Measurements from ENCODE around the gene CAP2.
"Not testable (repeated sequence)": the region's sequence is repeated elsewhere in the genome, so short reads cannot be mapped to it uniquely, and the experiment has no call there.

CAP2 gene

GRCh38 chr6:17439243-17439993 is 46.0 kb downstream of the CAP2 start:
- no peak for DNase-seq (ENCODE audit: low read depth)

DNA sequence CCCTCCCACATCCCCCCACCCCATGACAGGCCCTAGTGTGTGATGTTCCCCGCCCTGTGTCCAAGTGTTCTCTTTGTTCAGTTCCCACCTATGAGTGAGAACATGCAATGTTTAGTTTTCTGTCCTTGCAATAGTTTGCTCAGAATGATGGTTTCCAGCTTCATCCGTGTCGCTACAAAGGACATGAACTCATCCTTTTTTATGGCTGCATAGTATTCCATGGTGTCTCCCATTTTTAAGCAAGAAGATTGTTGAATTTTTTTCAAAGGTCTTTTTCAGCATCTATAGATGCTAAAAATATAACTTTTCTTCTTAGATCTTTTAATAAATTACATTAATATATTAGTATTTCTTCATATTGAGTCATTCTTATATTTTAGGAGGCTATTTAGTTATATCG is 47.4 kb downstream of the CAP2 start:
- DNase-seq (ENCODE audit: low read depth), result not testable (repeated sequence)

DNA sequence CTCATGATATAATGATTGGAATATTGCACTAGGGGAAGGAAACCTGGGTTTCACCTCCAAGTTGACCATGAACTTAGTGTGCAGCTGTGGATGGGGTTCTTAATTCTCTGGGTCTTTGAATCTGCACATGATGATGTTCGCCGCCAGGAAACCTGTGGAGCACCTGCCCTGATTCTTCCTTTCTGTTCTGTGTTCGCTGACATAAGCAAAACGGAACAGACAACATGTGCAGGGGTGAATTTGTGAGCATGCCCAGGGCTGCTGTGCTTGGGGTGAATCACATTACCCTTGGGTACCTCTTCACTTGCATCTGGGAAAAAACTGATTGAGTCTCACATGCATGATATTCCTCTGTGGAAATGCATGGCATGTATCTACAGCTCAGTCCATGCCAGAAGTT is 48.8 kb downstream of the CAP2 start:
- DNase-seq (ENCODE audit: low read depth), result no peak

DNA sequence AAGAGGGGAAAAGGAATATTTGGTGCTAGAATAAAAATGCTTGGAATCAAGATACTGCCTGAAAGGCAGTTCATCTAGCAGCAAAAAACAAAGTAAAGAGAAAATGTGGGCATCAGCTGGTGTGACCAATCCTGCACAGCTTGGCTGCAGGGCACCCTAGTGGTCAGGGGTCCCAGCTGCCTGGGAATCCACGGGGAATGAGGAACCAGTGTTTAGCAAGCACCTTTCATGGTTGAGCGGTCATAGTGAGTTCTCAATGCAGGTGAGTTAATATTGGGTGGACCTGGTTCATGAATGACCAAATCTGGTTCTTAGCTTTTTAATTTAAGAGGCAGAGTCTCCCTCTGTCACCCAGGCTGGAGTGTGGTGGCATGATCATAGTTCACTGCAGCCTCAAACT is 53.3 kb downstream of the CAP2 start:
- DNase-seq (ENCODE audit: low read depth), result no peak

GRCh38 chr6:17448165-17448564 is 54.8 kb downstream of the CAP2 start:
- DNase-seq (ENCODE audit: low read depth), result no peak

- no peak for DNase-seq (ENCODE audit: low read depth)
Observed at GRCh38 chr6:17450397-17450796, 57.0 kb downstream of the CAP2 start.

DNA sequence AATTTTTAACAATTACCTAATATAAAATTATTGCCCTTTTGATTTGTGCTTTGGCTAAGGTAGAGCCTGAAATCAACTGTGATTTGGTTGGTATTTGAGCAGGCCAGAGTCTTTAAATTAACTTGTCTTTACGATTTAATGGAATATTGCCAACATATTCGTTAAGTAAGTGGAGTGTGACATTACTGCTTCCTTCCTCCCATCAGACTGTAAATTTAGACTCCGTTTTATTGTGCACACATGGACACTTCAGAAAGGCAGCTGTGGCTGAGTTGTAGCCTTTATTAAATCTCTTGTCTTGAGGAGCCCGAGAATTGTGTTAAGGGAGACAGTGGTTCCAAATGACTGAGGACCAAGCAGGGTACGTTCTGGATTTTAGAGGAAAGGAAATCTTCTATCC is 57.4 kb downstream of the CAP2 start:
- no peak for DNase-seq (ENCODE audit: low read depth)

- no peak for DNase-seq (ENCODE audit: low read depth)
Observed at GRCh38 chr6:17452096-17452495, 58.7 kb downstream of the CAP2 start.

- no peak for DNase-seq (ENCODE audit: low read depth)
Observed at GRCh38 chr6:17454316-17455005, 61.1 kb downstream of the CAP2 start.

GRCh38 chr6:17455919-17456318 is 62.5 kb downstream of the CAP2 start:
- DNase-seq (ENCODE audit: low read depth), result no peak

DNA sequence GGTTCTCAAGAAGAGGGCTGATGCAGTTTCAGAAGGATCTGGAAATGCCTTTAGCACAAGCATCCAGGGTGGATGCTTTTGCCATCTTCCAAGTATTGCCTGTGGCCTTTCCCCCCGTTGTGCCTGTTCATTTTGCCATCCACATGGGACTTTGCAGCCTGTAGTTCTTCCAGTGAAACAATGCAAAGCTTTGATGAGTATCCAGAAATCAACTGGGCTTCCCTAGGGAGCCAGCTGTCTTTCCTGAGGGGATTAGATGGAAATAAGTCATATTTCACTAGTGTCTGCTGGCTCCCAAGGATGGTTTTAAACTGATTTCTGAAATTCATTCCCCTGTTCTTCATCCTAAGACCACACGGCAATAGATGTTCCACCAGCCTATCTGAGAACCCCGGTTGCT is 63.3 kb downstream of the CAP2 start:
- no peak for DNase-seq (ENCODE audit: low read depth)

DNA sequence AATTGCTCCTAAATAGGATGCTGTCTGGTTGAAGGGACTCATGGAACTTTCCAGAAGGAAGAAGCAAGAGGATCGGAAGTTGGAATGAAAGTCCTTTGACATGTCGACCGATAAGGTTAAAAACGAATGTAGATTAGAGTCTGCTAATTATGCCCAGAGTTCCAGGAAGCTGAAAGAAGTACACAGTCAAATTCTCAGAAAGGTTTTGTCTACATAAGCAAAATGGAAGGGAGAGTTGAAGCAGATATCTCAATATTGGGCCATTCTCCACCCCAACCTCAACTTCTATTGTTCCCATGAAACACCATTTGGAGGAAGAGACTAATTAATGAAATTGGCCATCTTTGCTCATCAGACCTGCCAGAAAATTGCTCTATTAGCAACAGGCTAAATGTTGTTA is 64.0 kb downstream of the CAP2 start:
- DNase-seq (ENCODE audit: low read depth), result no peak

- DNase-seq (ENCODE audit: low read depth), result no peak
Observed at GRCh38 chr6:17457956-17458355, 64.6 kb downstream of the CAP2 start.

DNA sequence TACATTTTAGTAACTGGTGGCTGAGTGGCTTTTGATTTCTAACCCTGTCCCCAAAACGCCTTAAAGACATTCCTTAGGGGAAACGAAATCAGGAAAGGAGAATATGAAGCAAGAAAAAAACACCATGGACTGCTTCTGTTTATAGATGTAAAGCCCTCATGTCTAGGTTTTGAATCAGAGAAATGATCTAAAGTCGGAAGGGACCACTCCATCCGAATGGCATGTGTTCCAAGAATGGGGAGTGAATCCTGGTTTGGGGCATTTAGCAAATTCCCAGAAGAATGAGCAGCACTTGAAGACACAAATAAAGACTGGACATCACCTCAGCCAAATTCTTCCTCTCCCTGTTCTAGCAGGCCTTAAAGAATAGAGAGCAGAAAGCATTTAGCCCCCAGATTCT is 65.6 kb downstream of the CAP2 start:
- DNase-seq (ENCODE audit: low read depth), result no peak

- DNase-seq (ENCODE audit: low read depth), result no peak
Observed at GRCh38 chr6:17460862-17461261, 67.5 kb downstream of the CAP2 start.

GRCh38 chr6:17466147-17466546 is 72.8 kb downstream of the CAP2 start:
- DNase-seq (ENCODE audit: low read depth), result no peak

- DNase-seq (ENCODE audit: low read depth), result no peak
Observed at GRCh38 chr6:17466707-17467106, 73.3 kb downstream of the CAP2 start.

DNA sequence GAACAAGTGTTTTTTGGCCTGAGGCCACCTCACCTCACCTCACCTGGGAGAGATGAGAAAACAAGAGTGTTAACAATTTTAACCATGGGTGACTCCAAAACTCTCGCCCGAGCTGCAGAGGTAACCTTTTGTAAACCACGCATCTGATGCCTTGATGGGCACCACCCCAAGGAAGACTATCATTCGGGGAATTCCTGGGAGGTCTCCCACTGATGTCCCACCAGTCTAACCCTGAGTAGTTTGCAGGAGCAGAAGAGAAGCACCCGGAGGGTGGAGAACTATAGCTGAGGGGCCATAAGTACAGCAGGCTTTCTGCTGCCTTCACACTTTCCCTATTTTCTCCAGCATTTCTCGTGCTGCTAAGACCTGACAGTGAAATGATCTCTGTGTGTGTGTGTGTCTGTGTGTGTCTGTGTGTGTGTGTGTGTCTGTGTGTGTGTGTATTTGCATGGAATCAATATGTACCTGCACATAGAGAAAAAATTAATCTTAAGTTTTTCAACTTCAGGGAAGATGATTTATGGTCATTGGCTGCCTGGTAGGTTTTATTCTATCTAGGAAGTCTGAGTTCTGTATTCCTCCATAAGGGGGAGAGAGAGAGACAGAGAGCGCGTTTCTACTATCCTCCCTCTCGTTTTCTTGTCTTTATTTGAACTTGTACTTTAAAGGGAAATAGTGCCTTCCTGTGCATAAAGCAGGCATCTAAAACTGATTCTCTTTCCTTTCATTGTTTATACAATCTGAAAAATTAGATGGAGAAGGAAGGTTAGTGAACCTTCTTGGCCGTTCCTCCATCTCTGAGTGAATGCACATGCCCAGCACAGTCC is 75.8 kb downstream of the CAP2 start:
- DNase-seq (ENCODE audit: low read depth), result no peak

- DNase-seq (ENCODE audit: low read depth), result no peak
Observed at GRCh38 chr6:17470202-17470937, 77.0 kb downstream of the CAP2 start.

DNA sequence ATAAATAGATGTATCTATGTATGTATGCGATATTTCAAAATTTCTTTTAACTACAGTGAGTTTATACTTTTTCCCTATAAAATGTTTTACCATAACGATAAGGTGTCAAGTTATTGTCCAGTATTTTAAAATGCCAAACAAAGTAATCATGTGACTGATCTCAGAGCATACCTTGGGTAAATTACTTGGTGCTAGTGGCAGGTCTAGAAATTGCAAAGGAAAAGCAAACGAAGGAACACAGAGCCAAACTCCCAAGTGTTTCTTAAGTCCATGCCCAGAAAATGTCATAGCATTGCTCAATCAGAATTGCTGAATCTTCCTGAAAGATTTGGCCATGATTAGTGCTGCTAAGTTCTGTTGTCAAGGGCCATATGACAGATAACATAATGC is 77.5 kb downstream of the CAP2 start:
- DNase-seq (ENCODE audit: low read depth), result no peak

DNA sequence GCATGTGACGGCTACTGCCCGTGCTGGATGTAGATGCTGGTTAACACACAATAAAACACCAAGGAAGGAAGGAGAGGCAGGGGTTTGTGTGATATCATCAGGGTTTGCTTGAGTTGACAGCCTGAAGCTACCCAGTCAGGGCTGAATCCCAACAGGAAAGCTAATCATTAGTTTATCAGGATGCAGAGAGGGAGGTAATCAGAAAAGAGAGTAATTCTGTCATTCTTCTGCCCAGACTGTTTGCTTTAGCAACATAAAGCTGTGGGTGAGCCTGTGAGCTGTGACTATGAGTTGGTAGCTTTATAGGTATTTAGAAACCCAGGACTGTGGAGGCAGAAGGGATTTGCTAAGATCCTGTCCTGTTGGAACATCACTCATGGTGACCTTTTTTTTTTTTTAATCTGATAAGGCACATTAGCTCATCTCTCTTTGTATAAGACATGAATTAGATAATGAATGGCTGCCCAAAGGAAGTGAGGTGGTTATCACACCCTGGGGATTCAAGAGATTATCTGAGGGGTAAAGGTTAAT is 79.3 kb downstream of the CAP2 start:
- DNase-seq (ENCODE audit: low read depth), result no peak

GRCh38 chr6:17473554-17473953 is 80.2 kb downstream of the CAP2 start:
- no peak for DNase-seq (ENCODE audit: low read depth)
